HUES6 (cell line): Measurements from ENCODE around the gene GDNF.
"Not testable (repeated sequence)": the region's sequence is repeated elsewhere in the genome, so short reads cannot be mapped to it uniquely, and the experiment has no call there.

Experiments
- H3K27ac ChIP-seq: 2 replicates; pipeline ENCODE4 v1.7.0; 2013; ENCODE audit warnings: low read depth, mild to moderate bottlenecking, low read length, inconsistent platforms
- H3K27me3 ChIP-seq: 2 replicates; pipeline ENCODE4 v1.6.1; 2013; ENCODE audit warnings: low read length; ENCODE audit not compliant: control insufficient read depth, insufficient read depth
- H3K36me3 ChIP-seq: 2 replicates; pipeline ENCODE4 v1.6.1; 2013; ENCODE audit warnings: low read length; ENCODE audit not compliant: control insufficient read depth, insufficient read depth
- H3K4me1 ChIP-seq: 2 replicates; pipeline ENCODE4 v1.6.1; 2013; ENCODE audit warnings: low read length; ENCODE audit not compliant: control insufficient read depth, insufficient read depth
- H3K4me3 ChIP-seq: 2 replicates; pipeline ENCODE4 v1.5.1; 2013; ENCODE audit warnings: low read depth, low read length
- H3K9ac ChIP-seq: one replicate; pipeline ENCODE4 v1.6.1; 2013; ENCODE audit warnings: mild to moderate bottlenecking, low read length
- H3K9me3 ChIP-seq: 2 replicates; pipeline ENCODE4 v1.6.1; 2013; ENCODE audit warnings: low read depth, low read length; ENCODE audit not compliant: control insufficient read depth, insufficient read depth

Gene GDNF

GRCh38 chr5:37803487-37803886, 36.4 kb downstream of the GDNF start:
- no peak overlapping the region for H3K9ac ChIP-seq
- no peak overlapping the region for H3K27ac ChIP-seq
- H3K27me3 ChIP-seq, result no peaks in the 10 kb centered on the region
- no peaks in the 10 kb centered on the region for H3K4me1 ChIP-seq
- 0 out of 2 replicates have a peak, but pooled peaks cover 6% of the 10 kb centered on the region for H3K9me3 ChIP-seq
- H3K4me3 ChIP-seq, result no peak overlapping the region
- no peaks in the 10 kb centered on the region for H3K36me3 ChIP-seq

DNA sequence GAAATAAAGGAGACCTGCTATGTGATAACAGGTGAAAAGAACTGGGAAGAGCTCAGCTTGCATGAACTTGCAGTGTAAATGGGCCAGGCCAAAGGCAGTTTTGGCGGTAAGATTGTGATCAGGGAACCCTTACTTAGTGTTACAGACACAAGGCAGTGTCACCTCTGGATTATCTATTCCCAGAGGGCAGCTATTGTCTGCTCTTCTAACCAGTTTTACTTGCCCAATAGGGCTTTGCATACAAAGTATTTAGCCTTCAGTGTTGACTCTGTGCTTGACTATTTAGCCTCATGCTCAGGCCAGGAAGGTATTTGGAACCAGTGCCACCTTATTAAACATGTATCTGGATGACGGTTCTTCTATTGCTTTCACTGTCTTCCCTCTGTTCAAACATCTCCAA, 38.3 kb downstream of the GDNF start:
- Histone ChIP-seq H3K27me3 (no peaks in the 10 kb centered on the region), H3K9ac (no peak overlapping the region), H3K9me3 (peaks cover 7% of the 10 kb centered on the region; the same call in 1 of the 2 replicates), H3K36me3 (no peaks in the 10 kb centered on the region), H3K4me3 (no peak overlapping the region), H3K4me1 (no peaks in the 10 kb centered on the region), H3K27ac (no peak overlapping the region)

DNA sequence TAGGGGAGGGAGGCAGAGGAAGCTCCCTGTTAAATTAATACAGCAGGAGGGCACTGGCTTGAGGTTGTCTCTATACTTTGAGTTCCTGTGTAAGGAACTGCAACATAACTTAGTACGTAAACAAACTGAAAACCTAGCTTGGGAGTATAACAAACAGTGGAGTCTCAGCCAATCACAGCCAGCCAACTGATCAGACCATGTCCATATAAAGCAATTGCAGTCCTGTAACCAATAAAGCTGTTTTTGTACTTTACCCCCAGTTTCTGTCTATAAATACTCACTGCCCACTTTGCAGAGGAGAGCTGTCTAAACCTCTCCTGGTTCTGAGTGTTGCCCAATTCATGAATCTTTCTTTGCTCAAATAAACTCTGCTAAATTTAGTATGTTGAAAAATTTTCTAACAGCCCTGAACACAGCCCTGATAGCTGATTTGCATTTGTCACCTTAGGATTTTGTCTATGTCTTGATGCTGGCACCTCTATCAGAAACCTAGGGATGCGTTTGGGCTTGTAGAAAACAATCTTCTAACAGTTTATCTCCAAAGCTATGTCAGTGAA, 39.9 kb downstream of the GDNF start:
- H3K9ac ChIP-seq, result no peak overlapping the region
- no peaks in the 10 kb centered on the region for H3K36me3 ChIP-seq
- no peak overlapping the region for H3K4me3 ChIP-seq
- no peaks in the 10 kb centered on the region for H3K4me1 ChIP-seq
- no peak overlapping the region for H3K27ac ChIP-seq
- H3K9me3 ChIP-seq, result peaks cover 11% of the 10 kb centered on the region; the same call in 1 of the 2 replicates
- no peaks in the 10 kb centered on the region for H3K27me3 ChIP-seq

DNA sequence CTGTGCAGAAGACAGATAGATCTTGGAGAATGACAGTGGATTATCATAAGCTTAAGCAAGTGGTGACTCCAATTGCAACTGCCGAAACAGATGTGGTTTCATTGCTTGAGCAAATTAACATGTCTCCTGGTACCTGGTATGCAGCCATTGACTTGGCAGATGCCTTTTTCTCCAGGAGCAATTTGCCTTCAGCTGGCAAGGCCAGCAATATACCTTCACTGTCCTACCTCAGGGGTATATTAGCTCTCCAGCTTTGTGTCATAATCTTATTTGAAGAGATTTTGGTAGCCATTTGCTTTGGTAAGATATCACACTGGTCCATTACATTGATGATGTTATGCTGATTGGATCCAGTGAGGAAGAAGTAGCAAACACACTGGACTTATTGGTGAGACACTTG, 43.4 kb downstream of the GDNF start:
- not testable (repeated sequence) for H3K27ac ChIP-seq, H3K9ac ChIP-seq, H3K4me1 ChIP-seq, H3K36me3 ChIP-seq, H3K4me3 ChIP-seq, H3K27me3 ChIP-seq
- H3K9me3 ChIP-seq, result peaks cover 33% of the 10 kb centered on the region

DNA sequence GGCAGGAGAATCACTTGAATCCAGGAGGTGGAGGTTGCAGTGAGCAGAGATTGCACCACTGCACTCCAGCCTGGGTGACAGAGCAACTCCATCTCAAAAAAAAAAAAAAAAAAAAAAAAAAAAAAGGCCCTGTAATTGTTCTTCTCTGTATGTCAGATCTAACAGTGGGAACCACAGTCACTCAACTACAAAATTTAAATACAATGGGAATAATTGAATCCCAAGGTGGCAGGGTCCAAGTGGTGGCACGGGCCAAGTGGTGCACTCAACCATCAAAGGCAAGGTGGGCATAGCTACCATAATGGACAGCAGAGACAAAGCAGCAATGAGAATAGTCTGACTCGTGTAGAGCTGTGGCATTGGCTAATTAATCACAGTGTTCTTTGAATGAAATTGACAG, 44.5 kb downstream of the GDNF start:
- H3K4me3 ChIP-seq, H3K4me1 ChIP-seq, H3K27me3 ChIP-seq, H3K36me3 ChIP-seq, H3K27ac ChIP-seq, H3K9ac ChIP-seq: not testable (repeated sequence)
- H3K9me3 ChIP-seq, result peaks cover 33% of the 10 kb centered on the region

DNA sequence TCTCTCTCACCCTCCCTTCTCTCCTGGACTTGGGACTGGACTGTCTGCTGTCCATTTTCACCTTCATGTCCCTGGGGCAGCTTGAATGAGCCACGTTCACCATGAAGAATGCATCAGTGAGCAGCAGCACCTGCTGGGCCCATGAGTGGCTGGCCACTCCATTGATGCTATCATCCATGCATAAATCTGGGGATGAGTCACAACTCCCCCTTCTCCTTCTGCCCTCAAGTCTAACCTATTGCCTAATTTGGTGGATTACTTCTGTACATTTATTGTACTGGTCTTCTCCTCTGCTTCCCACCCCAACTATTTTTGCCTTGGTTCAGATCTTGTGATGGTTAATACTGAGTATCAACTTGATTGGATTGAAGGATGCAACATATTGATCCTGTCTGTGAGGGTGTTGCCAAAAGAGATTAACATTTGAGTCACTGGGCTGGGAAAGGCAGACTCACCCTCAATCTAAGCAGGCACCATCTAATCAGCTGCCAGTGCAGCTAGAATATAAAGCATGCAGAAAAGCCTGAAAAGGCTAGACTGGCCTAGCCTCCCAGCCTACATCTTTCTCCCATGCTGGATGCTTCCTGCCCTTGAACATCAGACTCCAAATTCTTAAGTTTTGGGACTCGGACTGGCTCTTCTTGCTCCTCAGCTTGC, 46.7 kb downstream of the GDNF start:
- H3K27me3 ChIP-seq, result no peaks in the 10 kb centered on the region
- peaks cover 31% of the 10 kb centered on the region for H3K9me3 ChIP-seq
- H3K4me1 ChIP-seq, result no peaks in the 10 kb centered on the region
- H3K4me3 ChIP-seq, result no peak overlapping the region
- H3K9ac ChIP-seq, result no peak overlapping the region
- H3K27ac ChIP-seq, result no peak overlapping the region
- no peaks in the 10 kb centered on the region for H3K36me3 ChIP-seq

GRCh38 chr5:37791321-37791720, 48.5 kb downstream of the GDNF start:
- H3K9me3 ChIP-seq, result peaks cover 30% of the 10 kb centered on the region
- H3K36me3 ChIP-seq, result no peaks in the 10 kb centered on the region
- H3K27ac ChIP-seq, result no peak overlapping the region
- H3K27me3 ChIP-seq, result no peaks in the 10 kb centered on the region
- no peak overlapping the region for H3K4me3 ChIP-seq
- 0 out of 2 replicates have a peak, but pooled peaks cover 4% of the 10 kb centered on the region for H3K4me1 ChIP-seq
- H3K9ac ChIP-seq, result no peak overlapping the region

DNA sequence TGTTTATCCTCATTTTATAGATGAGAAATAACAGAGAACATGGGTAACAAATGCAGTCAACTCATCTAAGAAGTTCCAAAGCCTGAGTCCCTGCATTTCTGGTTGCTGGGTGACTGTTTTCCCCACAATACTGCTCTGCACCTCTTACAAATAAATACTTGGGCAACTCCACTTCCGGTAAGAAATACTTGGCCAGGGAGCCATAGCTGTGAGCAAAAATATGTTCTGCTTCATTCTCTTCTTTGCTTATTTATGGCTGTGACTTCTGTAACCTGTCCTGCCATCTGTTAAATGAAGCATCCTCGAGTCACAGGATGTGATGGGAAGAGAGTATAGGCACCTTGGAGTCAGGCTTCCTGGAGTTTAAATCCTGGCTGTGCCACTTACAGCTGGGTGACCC, 49.9 kb downstream of the GDNF start:
- Histone ChIP-seq H3K9ac (no peak overlapping the region), H3K27ac (no peak overlapping the region), H3K36me3 (no peaks in the 10 kb centered on the region), H3K27me3 (no peaks in the 10 kb centered on the region), H3K9me3 (peaks cover 33% of the 10 kb centered on the region), H3K4me1 (0 out of 2 replicates have a peak, but pooled peaks cover 8% of the 10 kb centered on the region), H3K4me3 (no peak overlapping the region)

GRCh38 chr5:37787742-37788141, 52.1 kb downstream of the GDNF start:
- no peak overlapping the region for H3K27ac ChIP-seq
- H3K36me3 ChIP-seq, result no peaks in the 10 kb centered on the region
- H3K4me1 ChIP-seq, result 0 out of 2 replicates have a peak, but pooled peaks cover 8% of the 10 kb centered on the region
- H3K9me3 ChIP-seq, result peaks cover 14% of the 10 kb centered on the region
- no peaks in the 10 kb centered on the region for H3K27me3 ChIP-seq
- H3K4me3 ChIP-seq, result no peak overlapping the region
- no peak overlapping the region for H3K9ac ChIP-seq

- H3K27ac ChIP-seq, result peak overlapping the region; percentile 48; the same call in 1 of the 2 replicates
- no peak overlapping the region for H3K9ac ChIP-seq
- no peak overlapping the region for H3K4me3 ChIP-seq
- 0 out of 2 replicates have a peak, but pooled peaks cover 8% of the 10 kb centered on the region for H3K4me1 ChIP-seq
- no peaks in the 10 kb centered on the region for H3K36me3 ChIP-seq
- H3K9me3 ChIP-seq, result peaks cover 11% of the 10 kb centered on the region
- no peaks in the 10 kb centered on the region for H3K27me3 ChIP-seq
Observed at GRCh38 chr5:37786862-37787519, 52.9 kb downstream of the GDNF start.

GRCh38 chr5:37786416-37786815, 53.4 kb downstream of the GDNF start:
- no peaks in the 10 kb centered on the region for H3K36me3 ChIP-seq
- H3K27me3 ChIP-seq, result no peaks in the 10 kb centered on the region
- no peak overlapping the region for H3K9ac ChIP-seq
- 0 out of 2 replicates have a peak, but pooled peaks cover 8% of the 10 kb centered on the region for H3K4me1 ChIP-seq
- H3K9me3 ChIP-seq, result peaks cover 11% of the 10 kb centered on the region
- peak overlapping the region; percentile 48; the same call in 1 of the 2 replicates for H3K27ac ChIP-seq
- H3K4me3 ChIP-seq, result no peak overlapping the region
